ENCODE measurements around the gene CHCHD4.

CHCHD4 gene

GRCh38 chr3:14144423-14145075 is 19.9 kb upstream of the CHCHD4 start (continued):
- TF ChIP-seq ZNF670 (tag by site-specific recombination; IDR thresholded peaks at IDR 0.05; ENCODE audit: low read depth) (no peak), ZNF626 (tag by site-specific recombination; IDR thresholded peaks at IDR 0.05) (no peak), ZBTB20 (tag by site-specific recombination; IDR thresholded peaks at IDR 0.05) (peak; percentile 72), OSR2 (tag by site-specific recombination; IDR thresholded peaks at IDR 0.05) (peak; percentile 54; the same call in 1 of the 2 replicates), ZBTB11 (tag by site-specific recombination; conservative IDR thresholded peaks at IDR 0.05; ENCODE audit: low read depth) (no peak), ZNF133 (tag by site-specific recombination; IDR thresholded peaks at IDR 0.05) (no peak), HIC1 (tag by site-specific recombination; IDR thresholded peaks at IDR 0.05) (peak; percentile 81), GLI4 (tag by site-specific recombination; IDR thresholded peaks at IDR 0.05) (no peak), ZNF324 (tag by site-specific recombination; IDR thresholded peaks at IDR 0.05) (no peak), ZSCAN16 (tag by site-specific recombination; IDR thresholded peaks at IDR 0.05) (no peak), ZNF658 (tag by site-specific recombination; IDR thresholded peaks at IDR 0.05) (no peak), ZNF394 (tag by site-specific recombination; IDR thresholded peaks at IDR 0.05; ENCODE audit: borderline replicate concordance) (no peak; the same call in 1 of the 2 replicates), ZNF155 (tag by site-specific recombination; IDR thresholded peaks at IDR 0.05) (no peak), KLF17 (tag by site-specific recombination; IDR thresholded peaks at IDR 0.05) (0 out of 2 replicates have a peak, but pooled peaks have one; percentile 68), FEZF1 (tag by site-specific recombination; IDR thresholded peaks at IDR 0.05) (peak; percentile 49), ZNF19 (tag by site-specific recombination; IDR thresholded peaks at IDR 0.05; ENCODE audit: low read depth) (no peak), ZNF341 (tag by site-specific recombination; IDR thresholded peaks at IDR 0.05; ENCODE audit: low read depth) (no peak), ZNF280D (tag by site-specific recombination; IDR thresholded peaks at IDR 0.05) (no peak), ZNF707 (tag by site-specific recombination; IDR thresholded peaks at IDR 0.05) (no peak), ZBTB48 (tag by site-specific recombination; IDR thresholded peaks at IDR 0.05) (no peak), ZNF121 (tag by site-specific recombination; IDR thresholded peaks at IDR 0.05) (no peak), ZNF76 (tag by site-specific recombination; IDR thresholded peaks at IDR 0.05; ENCODE audit: borderline replicate concordance, low read depth) (peak; percentile 38; the same call in 1 of the 2 replicates), KLF16 (tag by site-specific recombination; IDR thresholded peaks at IDR 0.05) (no peak), ZNF274 (IDR thresholded peaks at IDR 0.05; ENCODE audit: low read length) (no peak), ZNF274 (tag by site-specific recombination; IDR thresholded peaks at IDR 0.05; ENCODE audit: borderline replicate concordance) (no peak), ZNF571 (tag by site-specific recombination; IDR thresholded peaks at IDR 0.05) (no peak), ZSCAN5A (tag by site-specific recombination; IDR thresholded peaks at IDR 0.05) (no peak), SALL2 (tag by site-specific recombination; IDR thresholded peaks at IDR 0.05; ENCODE audit: borderline replicate concordance) (no peak), ZNF24 (tag by site-specific recombination; IDR thresholded peaks at IDR 0.05) (peak; percentile 44; the same call in 1 of the 2 replicates), ZFP41 (tag by site-specific recombination; IDR thresholded peaks at IDR 0.05; ENCODE audit: borderline replicate concordance) (no peak)

Measured in HEK293 (cell line).